ENCODE results near the gene ESYT1. TPM values are rescaled to one million over a fixed set of nuclear protein-coding genes. Genes with fewer than 3 reads are reported as not detected.

ESYT1 gene
- total and polyA plus RNA-seq, 2 donors (not counting 3 experiments of a cell fraction or from before 2014, with no cell fraction given), result 161 to 234 TPM

GRCh38 chr12:56114084-56114483 is 14.0 kb upstream of the ESYT1 start:
- dilution Hi-C loops (cut with MboI; ENCODE audit: extremely low pct_ligation_motif_present, low sequenced_read_pairs) (no loop called here), intact Hi-C loops (cut with micrococcal nuclease) (no loop called here)
- no peak overlapping the region for H3K4me3 ChIP-seq (replicated peaks in 1 of 3; ENCODE audit: insufficient read depth in 1 of 3, low read depth in 1 of 3, low read length in 3 of 3)
- peaks cover 11% of the 10 kb centered on the region for H3K4me1 ChIP-seq (ENCODE audit: control insufficient read depth, extremely low read depth, insufficient read depth, low read length)
- no peaks in the 10 kb centered on the region for H3K9me3 ChIP-seq (replicated peaks; ENCODE audit: control insufficient read depth, insufficient read depth, low read length)
- H3K27me3 ChIP-seq (ENCODE audit: control insufficient read depth in 2 of 2, insufficient read depth in 2 of 2, low read length in 2 of 2), result no peaks in the 10 kb centered on the region
- DNase-seq (ENCODE audit: low read depth, low spot score) (no peak), FAIRE-seq (no peak)
- H3K27ac ChIP-seq (ENCODE audit: insufficient read depth, low read depth, low read length), result no peak overlapping the region
- H2AFZ ChIP-seq (ENCODE audit: low read depth, low read length), result no peak overlapping the region
- no peak overlapping the region for H3K9ac ChIP-seq (replicated peaks; ENCODE audit: extremely low read depth, insufficient read depth, low read length)
- H3K4me2 ChIP-seq (ENCODE audit: insufficient read depth, low read length), result no peak overlapping the region
- TF ChIP-seq EZH2 (IDR thresholded peaks at IDR 0.05; ENCODE audit: borderline replicate concordance, low read depth, low read length, severe bottlenecking) (no peak), MAX (IDR thresholded peaks at IDR 0.05; ENCODE audit: insufficient read depth, insufficient read length) (no peak), JUN (IDR thresholded peaks at IDR 0.05; ENCODE audit: borderline replicate concordance, insufficient read depth, insufficient read length, low read depth) (no peak), POLR2AphosphoS5 (IDR thresholded peaks at IDR 0.05; ENCODE audit: insufficient read depth, low read depth, low read length) (no peak), FOS (IDR thresholded peaks at IDR 0.05; ENCODE audit: borderline replicate concordance, insufficient read depth, low read length) (no peak), CTCF (IDR thresholded peaks at IDR 0.05; ENCODE audit: extremely low read depth in 1 of 2, insufficient read depth in 1 of 2, low read depth in 1 of 2, low read length in 2 of 2) (no peak), GATA2 (IDR thresholded peaks at IDR 0.05; ENCODE audit: insufficient read depth, insufficient read length, low read depth, low read length) (no peak), MYC (IDR thresholded peaks at IDR 0.05; ENCODE audit: low read depth, low read length) (no peak), POLR2A (IDR thresholded peaks at IDR 0.05; ENCODE audit: low read depth, low read length) (no peak)
- ChIA-PET CTCF (interaction anchor here (1.1 to 1.2 kb wide), 2 partner anchors 10 to 35 kb away, joined by 3 read pairs; partner anchors contain the start of gene PA2G4), POLR2A (no interaction called here)
- no TSS peak for BruUV-seq (replicated peaks)
- H3K36me3 ChIP-seq (ENCODE audit: control insufficient read depth in 2 of 2, extremely low read depth in 1 of 2, insufficient read depth in 2 of 2, low read length in 2 of 2), result peaks cover 17 to 19% of the 10 kb centered on the region in 2 experiments
- H4K20me1 ChIP-seq (replicated peaks; ENCODE audit: control insufficient read depth, extremely low read depth, insufficient read depth, low read length), result no peaks in the 10 kb centered on the region
- H3K79me2 ChIP-seq (ENCODE audit: control insufficient read depth, insufficient read depth, low read length), result peaks cover 15% of the 10 kb centered on the region
- H3K9me1 ChIP-seq (replicated peaks; ENCODE audit: control insufficient read depth, extremely low read depth, insufficient read depth, low read length), result no peaks in the 10 kb centered on the region
